Activated CD8-positive, alpha-beta T cell treated with anti-CD3 and anti-CD28 coated beads for 36 hours (primary cell): ENCODE data around the gene PXMP4. TPM values are rescaled to one million over a fixed set of nuclear protein-coding genes. Genes with fewer than 3 reads are reported as not detected.
A peak's percentile ranks its signal among the peaks of the same experiment; 100 is the strongest.

Source experiments
- ATAC-seq: fragments of 200-7000 bp; cut with Tn5 transposase; one replicate; pipeline ENCODE4 v1.10.0; 2021; ENCODE audit warnings: mild to moderate bottlenecking, moderate library complexity
- CTCF ChIA-PET: fragments of 350-600 bp; sonication (Branson Sonifier 250); formaldehyde crosslinking; loops from one replicate; lab custom pipeline; 2021; ENCODE audit warnings: antibody characterized with exemption; lab: Charles Lee
- POLR2A ChIA-PET: fragments of 350-600 bp; sonication (Branson Sonifier 250); formaldehyde crosslinking; loops from one replicate; lab custom pipeline; 2021; ENCODE audit warnings: antibody characterized with exemption; lab: Charles Lee
- DNase-seq: peaks from one replicate; pipeline ENCODE4 v3.0.0-alpha.2; 2020
- H3K27ac Mint-ChIP-seq: one replicate; pipeline ENCODE4 v1.8.0; 2021; ENCODE audit warnings: mild to moderate bottlenecking, mixed read lengths
- H3K27me3 Mint-ChIP-seq: one replicate; pipeline ENCODE4 v1.8.0; 2021; ENCODE audit warnings: mixed read lengths
- H3K36me3 Mint-ChIP-seq: one replicate; pipeline ENCODE4 v1.8.0; 2021; ENCODE audit warnings: low read depth, mixed read lengths
- H3K4me1 Mint-ChIP-seq: one replicate; pipeline ENCODE4 v1.8.0; 2021; ENCODE audit warnings: low read depth, mixed read lengths
- H3K4me3 Mint-ChIP-seq: one replicate; pipeline ENCODE4 v1.8.0; 2021; ENCODE audit warnings: mild to moderate bottlenecking, moderate library complexity, mixed read lengths
- H3K9me3 Mint-ChIP-seq: one replicate; pipeline ENCODE4 v1.8.0; 2021; ENCODE audit warnings: mixed read lengths
- CTCF ChIP-seq: fragments of 200-600 bp; IDR thresholded peaks from one replicate; pipeline ENCODE4 v1.8.0; 2022; ENCODE audit warnings: antibody characterized with exemption, mild to moderate bottlenecking
- intact Hi-C: fragments of 100-400 bp; cut with micrococcal nuclease; formaldehyde crosslinking; loops from one replicate; pipeline ENCODE4 v1.10.0; 2022
- total RNA-seq, 2 experiments: library from RNA; stranded (reverse); gene quantifications; one replicate each; pipeline ENCODE4 v1.2.3, GENCODE V29; 2021

PXMP4 gene
- total RNA-seq, 2 experiments from 2014 or later, result 6.9 to 7.3 TPM

DNA sequence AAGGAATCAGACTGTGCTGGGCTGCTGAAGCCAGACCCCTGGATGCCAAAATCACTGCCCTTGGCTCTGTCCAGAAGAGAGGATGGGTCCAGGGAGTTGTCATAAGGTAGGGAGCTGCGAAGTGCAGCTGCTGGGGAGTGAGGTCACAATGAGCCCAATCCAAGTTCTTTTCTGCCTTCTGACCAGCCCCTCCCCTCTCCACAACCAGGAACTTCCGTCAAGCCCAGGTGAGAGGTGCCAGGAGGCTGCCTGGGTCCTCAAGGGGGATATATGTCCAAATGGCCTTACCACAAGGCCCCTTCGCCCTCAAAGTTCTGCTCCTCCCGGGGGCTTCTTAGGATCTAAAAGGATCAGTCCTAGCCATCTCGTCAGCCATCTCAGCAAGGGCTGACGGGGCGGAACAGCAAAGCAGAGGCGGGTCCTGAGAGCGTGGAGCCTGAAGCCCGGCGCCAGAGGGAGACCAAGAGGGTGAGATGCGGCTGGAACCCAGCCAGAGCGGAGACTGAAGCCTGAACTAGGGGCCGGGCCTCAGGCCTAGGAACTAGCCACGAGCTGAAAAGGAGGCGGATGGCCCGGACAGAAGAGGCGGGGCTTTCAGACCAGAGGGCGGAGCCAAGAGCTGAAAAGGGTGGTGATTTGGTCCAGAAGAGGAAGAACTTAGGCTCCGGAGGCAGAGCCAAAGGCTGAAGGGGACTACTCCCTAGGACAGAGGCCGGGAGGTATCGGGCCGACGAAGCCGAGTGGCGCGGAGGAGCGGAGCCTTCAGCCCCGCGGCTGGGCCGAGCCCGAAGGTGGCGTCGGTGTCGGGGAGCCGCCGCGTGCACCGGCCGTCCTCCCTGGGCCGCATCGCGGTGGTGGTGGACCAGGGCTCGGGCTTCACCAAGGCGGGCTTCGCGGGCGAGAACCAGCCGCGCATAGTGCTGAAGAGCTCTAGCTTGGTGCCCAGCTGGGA, 53.5 kb downstream of the PXMP4 start, which contains the start of gene ACTL10:
ACTL10 (plus strand) TSS at position 651 of the 952 bp plus-strand sequence. CDS start 555 bp downstream, outside the sequence.
- CTCF ChIA-PET, result interaction anchor here (0.7 to 5.3 kb wide), 19 partner anchors 9 to 266 kb away, joined by 3 to 71 read pairs (median 7); partner anchors contain the start of genes CBFA2T2, CDK5RAP1, SNTA1 and ZNF341
- Mint-ChIP-seq H3K36me3 (peaks cover 10% of the 10 kb centered on the region), H3K27me3 (no peaks in the 10 kb centered on the region), H3K4me1 (peaks cover 37% of the 10 kb centered on the region), H3K27ac (peak within 1 kb of the TSS; percentile 90), H3K9me3 (no peaks in the 10 kb centered on the region), H3K4me3 (peak within 1 kb of the TSS; percentile 83)
- TF ChIP-seq CTCF, result no peak
- DNase-seq (peak; percentile 93), ATAC-seq (peak; percentile 70)
- intact Hi-C loops, result loop anchor here (5.0 kb wide), 2 partner anchors 66 to 209 kb away; partner anchors contain the start of gene ZNF341
- POLR2A ChIA-PET, result interaction anchor here (0.8 to 15.4 kb wide), 10 partner anchors 9 to 223 kb away, joined by 3 to 262 read pairs (median 7); partner anchors contain the start of genes NECAB3, PXMP4, SNTA1 and ZNF341

DNA sequence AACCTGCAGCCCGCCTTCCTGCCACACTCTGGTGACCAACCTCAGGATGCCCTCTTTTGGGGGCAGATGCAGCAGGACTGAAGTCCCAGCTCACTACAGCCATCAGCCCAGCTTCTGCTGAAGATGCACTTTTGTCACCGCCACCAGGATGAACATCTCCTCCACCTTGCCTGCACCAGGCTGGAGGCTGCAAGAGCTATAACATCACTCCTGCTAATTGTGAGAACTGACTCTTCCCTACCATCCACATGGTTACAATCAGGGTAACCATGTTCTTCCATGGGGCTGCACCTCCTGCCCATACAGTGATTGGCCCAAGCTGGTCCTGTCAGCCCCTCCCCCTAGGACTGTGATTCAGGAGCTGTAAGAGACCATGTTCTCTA, 55.4 kb downstream of the PXMP4 start:
- Mint-ChIP-seq H3K36me3 (peaks cover 10% of the 10 kb centered on the region), H3K27ac (peak overlapping the region; percentile 72), H3K4me3 (peak overlapping the region; percentile 67), H3K4me1 (peaks cover 37% of the 10 kb centered on the region), H3K27me3 (no peaks in the 10 kb centered on the region), H3K9me3 (no peaks in the 10 kb centered on the region)
- CTCF ChIA-PET, result interaction anchor here (0.7 to 4.7 kb wide), 5 partner anchors 12 to 220 kb away, joined by 3 to 30 read pairs (median 4); partner anchors contain the start of gene SNTA1
- ATAC-seq (no peak), DNase-seq (peak; percentile 36)
- POLR2A ChIA-PET, result interaction anchor here (0.6 to 15.4 kb wide), 6 partner anchors 8 to 222 kb away, joined by 3 to 262 read pairs (median 6); partner anchors contain the start of gene NECAB3
- intact Hi-C loops, result loop anchor here (5.0 kb wide), 2 partner anchors 68 to 207 kb away; partner anchors contain the start of gene ZNF341
- no peak for TF ChIP-seq CTCF

DNA sequence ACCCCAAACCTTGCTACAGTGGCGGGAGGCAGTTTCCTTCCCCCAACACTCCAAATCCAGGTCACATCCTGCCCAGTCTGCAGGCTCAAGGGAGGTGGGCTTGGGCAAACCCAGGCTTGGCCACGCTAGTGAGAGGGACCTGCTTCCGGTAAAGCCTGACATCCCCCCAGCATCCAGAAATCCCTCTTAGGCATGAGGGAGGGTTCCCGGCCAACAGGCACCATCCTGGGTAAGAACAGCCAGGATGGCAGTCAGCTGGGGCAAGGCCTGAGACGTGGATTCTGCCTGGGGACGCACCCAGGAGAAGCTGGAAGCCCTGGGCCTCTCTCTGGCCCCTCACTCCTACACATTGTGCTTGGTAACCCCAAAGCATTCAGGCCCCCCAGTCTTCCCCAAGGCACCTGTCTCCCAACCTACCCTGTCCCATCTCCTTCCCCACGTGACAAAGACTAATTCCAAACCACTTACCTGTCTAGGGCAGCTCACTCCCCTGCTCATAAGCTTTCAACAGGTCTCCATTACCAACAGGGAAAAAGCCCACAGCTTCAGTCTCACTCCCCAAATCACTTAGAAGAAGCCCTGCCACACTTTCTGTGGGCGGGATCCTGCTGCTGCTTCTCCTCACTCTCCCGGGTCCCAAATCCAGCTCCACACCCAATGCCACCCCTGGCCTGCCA, 55.9 kb downstream of the PXMP4 start:
- Mint-ChIP-seq H3K27ac (peak overlapping the region; percentile 72), H3K36me3 (peaks cover 10% of the 10 kb centered on the region), H3K27me3 (no peaks in the 10 kb centered on the region), H3K4me1 (peaks cover 37% of the 10 kb centered on the region), H3K9me3 (no peaks in the 10 kb centered on the region), H3K4me3 (peak overlapping the region; percentile 67)
- TF ChIP-seq CTCF, result no peak
- ChIA-PET CTCF (interaction anchor here (0.7 to 4.7 kb wide), 7 partner anchors 12 to 219 kb away, joined by 3 to 30 read pairs (median 4); partner anchors contain the start of gene SNTA1), POLR2A (interaction anchor here (0.6 to 15.4 kb wide), 9 partner anchors 8 to 221 kb away, joined by 3 to 262 read pairs (median 4); partner anchors contain the start of gene NECAB3)
- DNase-seq, result no peak
- intact Hi-C loops, result no loop called here
- ATAC-seq, result no peak

GRCh38 chr20:33663161-33664084, 56.7 kb downstream of the PXMP4 start:
- ChIA-PET CTCF (interaction anchor here (0.7 to 4.2 kb wide), 4 partner anchors 11 to 215 kb away, joined by 3 to 20 read pairs (median 4); no protein-coding TSS in a partner anchor), POLR2A (interaction anchor here (0.7 to 15.4 kb wide), 7 partner anchors 9 to 219 kb away, joined by 3 to 262 read pairs (median 5); partner anchors contain the start of gene NECAB3)

More at GRCh38 chr20:33663161-33664084, 56.7 kb downstream of the PXMP4 start:
- Mint-ChIP-seq H3K36me3 (peaks cover 4% of the 10 kb centered on the region), H3K27ac (peak overlapping the region; percentile 87), H3K4me1 (peaks cover 31% of the 10 kb centered on the region), H3K4me3 (peak overlapping the region; percentile 67), H3K9me3 (no peaks in the 10 kb centered on the region), H3K27me3 (no peaks in the 10 kb centered on the region)
- intact Hi-C loops, result no loop called here
- no peak for TF ChIP-seq CTCF
- DNase-seq (peak; percentile 89), ATAC-seq (peak; percentile 71)
